Keratinocyte (primary cell): Measurements from ENCODE around the gene SMYD4.

Source experiments
- CTCF ChIP-seq, 3 experiments: IDR thresholded peaks in 1 of 3; conservative IDR thresholded peaks in 1 of 3; optimal IDR thresholded peaks in 1 of 3; 2 replicates in 2 of 3; 3 replicates in 1 of 3; pipeline versions ENCODE3 to v1.5.1; 2011; ENCODE audit warnings: low read length in 3 of 3, mild to moderate bottlenecking in 3 of 3, moderate library complexity in 2 of 3, control low read depth in 1 of 3, inconsistent platforms in 1 of 3; ENCODE audit not compliant: insufficient read depth in 2 of 3; ENCODE audit errors: extremely low read depth in 1 of 3
- EZH2 ChIP-seq: IDR thresholded peaks from one replicate; pipeline ENCODE4 v1.6.1; 2012; ENCODE audit warnings: inconsistent platforms, mild to moderate bottlenecking, low read length, moderate library complexity

- TF ChIP-seq CTCF (optimal IDR thresholded peaks at IDR 0.05 in 1 of 3, IDR thresholded peaks at IDR 0.05 in 1 of 3, conservative IDR thresholded peaks at IDR 0.05 in 1 of 3; ENCODE audit: extremely low read depth in 1 of 3, insufficient read depth in 2 of 3, low read length in 3 of 3), result no peak
- no peak for TF ChIP-seq EZH2
These were observed 27.3 kb downstream of the SMYD4 start for GRCh38 chr17:1802429-1802828.
